Activated naive CD8-positive, alpha-beta T cell treated with anti-CD3 and anti-CD28 coated beads, Interleukin-2, amount 50 U/mL, for 16 hours (primary cell): ENCODE results near the gene ARHGAP42.

ENCODE experiments used
- DNase-seq: peaks from one replicate; pipeline ENCODE4 v3.0.0-alpha.2; 2020; ENCODE audit warnings: low read depth, low spot score

Gene ARHGAP42

GRCh38 chr11:100832829-100833228 is 145.7 kb downstream of the ARHGAP42 start:
- DNase-seq = no peak

DNA sequence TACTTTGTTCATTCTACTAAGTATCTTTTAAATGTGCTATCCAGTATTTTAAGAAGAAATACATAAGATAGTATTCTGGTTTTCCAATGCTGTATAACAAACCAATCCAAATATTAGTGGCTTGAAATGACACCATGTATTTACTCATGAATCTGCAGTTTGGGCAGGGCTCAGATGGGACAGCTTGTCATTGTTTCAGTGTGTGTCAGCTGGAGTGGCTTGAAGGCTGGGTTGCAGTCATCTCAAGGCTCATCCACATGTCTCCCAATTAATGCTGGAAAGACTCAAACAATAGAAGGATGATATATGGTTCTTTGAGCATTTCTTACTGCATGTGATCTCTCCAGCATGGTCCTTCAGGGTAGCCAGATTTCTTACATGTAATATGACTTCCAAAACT is 146.2 kb downstream of the ARHGAP42 start:
- DNase-seq = no peak

- no peak for DNase-seq
These were observed 148.8 kb downstream of the ARHGAP42 start for GRCh38 chr11:100835854-100836253.

- no peak for DNase-seq
These were observed 150.2 kb downstream of the ARHGAP42 start for GRCh38 chr11:100837311-100837710.

DNA sequence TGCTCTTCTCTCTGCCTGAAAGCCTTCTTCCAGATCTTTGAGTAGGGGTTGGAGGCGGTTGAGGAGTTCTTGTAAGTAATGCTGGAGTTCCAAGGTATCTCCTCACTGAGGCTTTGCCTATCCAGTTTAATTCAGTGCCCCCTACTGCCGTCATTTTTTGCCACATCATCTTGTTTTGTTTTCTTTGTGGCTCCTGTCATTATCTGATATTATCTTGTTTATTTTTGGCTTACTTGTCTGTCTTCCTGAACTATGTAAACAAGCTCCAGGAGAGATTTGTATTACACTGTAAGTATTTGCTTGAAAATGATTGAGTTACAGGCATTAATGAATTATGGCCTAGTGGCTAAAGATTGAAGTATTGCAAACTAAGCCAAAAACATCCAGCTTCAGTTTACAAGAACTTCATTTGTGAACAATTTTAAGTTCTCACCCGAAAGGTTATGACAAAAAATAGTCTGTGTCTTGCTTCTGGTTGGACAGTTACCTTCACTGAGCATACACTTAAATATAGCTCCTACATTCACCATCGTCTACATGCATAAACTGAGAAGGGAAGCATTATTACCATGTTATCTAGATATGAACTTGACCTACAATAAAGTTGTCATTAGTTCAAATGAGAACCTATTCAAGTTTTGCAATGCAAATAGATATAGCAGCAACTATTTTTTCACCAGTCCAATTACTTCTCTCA is 154.8 kb downstream of the ARHGAP42 start:
- no peak for DNase-seq

- no peak for DNase-seq
These were observed 160.7 kb downstream of the ARHGAP42 start for GRCh38 chr11:100847696-100848216.

DNA sequence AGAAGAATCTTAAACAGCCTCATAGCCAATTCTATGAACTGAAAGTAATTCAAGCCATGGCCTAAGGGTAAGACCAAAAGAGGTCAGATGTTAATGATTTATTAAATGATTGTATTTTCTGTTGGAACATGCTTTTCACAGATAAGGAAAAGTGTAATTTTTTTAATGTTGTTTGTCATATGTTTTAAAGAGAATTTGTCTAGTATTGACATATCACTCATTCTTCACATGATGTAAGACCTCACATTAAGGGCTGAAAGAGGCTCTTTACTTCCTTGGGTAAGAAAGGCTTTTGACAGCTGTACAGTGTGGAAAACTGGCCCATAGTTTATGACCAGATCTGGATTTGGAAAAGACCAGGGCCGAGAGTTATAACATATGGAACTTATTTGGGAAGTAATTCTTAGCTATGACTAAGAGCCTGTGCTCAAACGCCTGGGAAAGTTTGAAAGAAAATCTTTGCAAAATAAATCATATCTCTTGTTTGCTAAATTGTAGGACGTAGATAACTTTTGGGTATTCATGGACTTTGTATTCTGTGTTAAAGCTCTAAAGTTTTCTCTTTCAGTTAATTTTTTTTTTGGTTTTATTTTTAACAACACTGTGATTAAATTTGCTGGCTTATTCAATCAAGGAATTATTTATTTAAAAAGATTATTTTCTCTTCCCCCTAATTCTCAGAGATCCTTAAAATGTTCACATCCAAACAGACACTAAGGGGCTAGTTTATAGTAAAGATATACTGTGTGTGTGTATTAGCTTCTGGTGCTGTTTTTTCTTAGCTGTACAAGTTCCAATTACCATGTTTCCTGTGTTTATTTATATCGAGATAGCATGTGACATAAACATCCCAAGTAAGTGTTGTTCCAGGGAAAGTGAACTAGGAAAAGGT is 162.2 kb downstream of the ARHGAP42 start:
- DNase-seq = no peak

DNA sequence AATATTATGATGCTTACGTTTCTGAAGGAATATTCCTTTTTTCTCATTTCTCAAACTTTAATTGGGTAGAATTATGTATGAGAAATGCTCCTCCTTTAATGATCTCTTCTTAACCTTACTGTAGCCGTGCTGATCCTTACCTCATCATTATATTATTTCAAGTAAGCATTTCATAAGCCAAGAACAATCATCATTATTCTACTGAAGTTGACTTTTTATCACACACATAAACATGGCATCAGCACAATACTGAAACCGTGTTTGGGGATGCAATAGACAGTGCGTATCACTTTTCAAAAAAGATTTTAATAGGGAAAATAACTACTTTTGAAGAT is 162.8 kb downstream of the ARHGAP42 start:
- DNase-seq = no peak

DNA sequence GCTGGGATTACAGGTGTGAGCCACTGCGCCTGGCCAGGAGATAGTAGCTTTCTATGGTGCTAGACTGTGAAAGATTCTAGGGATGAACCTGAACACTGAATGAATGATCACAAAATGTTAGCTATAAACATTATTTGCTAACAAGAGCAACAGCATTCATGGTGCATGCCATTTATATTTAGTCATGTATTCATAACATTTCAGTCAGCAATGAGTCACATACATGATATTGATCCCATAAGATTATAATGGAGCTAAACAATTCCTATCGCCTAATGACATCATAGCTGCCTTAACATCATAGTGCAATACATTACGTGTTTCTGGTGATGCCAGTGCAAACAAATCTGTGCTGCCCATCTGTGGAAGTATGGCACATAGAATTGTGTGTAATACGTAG is 164.1 kb downstream of the ARHGAP42 start:
- DNase-seq = no peak

DNA sequence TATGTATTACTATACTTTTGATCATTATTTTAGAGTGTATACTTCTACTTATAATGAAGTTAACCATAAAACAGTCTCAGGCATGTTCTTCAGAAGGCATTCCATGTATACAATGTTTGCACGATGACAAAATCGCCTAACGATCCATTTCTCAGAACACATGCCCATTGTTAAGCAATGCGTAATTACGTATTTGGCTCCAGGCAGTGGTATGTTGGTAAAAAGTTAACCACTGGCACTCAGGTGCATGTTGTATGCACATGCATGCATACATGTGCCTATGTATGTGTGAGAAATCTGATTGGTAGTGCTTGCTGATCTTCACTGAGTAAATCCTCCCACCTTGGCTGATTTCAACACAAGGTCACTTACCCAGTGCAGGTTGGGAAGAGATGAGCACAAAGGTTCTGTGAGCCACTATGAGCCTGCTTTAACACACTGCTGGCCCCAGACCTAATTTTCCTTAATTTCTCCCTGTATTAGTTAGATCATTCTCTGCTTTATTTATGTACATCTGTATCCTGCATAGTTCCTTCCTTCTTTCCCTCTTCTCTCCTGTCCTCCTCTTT is 164.6 kb downstream of the ARHGAP42 start:
- DNase-seq = no peak

DNA sequence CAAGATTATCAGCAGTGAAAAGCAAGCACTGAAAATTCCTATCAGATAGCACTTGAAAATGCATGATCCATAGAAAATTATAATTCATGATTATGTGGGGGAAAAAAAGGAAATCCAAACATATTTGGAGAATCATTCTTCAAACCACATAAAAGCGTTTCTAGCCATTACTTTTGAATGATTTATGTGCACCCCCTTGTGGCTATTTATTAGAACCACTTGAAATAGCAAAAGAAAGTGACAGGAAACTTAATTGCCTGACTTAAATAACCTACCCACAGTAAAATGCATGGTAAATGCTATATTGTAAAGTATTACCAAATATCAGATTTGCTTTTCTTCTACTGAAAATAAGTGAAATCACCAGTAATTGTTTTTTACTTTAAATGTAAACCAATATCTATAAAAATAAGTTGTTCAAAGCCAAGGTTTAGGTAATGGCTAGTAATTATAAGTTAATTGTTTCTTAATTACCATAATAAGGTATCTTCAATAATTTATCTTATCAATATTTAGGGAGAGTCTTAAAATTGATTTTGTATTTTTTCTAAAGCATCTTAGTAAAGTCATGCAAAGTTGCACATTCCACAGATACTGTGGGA is 168.5 kb downstream of the ARHGAP42 start:
- DNase-seq = no peak

GRCh38 chr11:100857236-100858005 is 170.3 kb downstream of the ARHGAP42 start:
- DNase-seq = no peak

GRCh38 chr11:100860318-100861155 is 173.4 kb downstream of the ARHGAP42 start:
- no peak for DNase-seq

GRCh38 chr11:100861212-100861611 is 174.1 kb downstream of the ARHGAP42 start:
- DNase-seq = no peak

DNA sequence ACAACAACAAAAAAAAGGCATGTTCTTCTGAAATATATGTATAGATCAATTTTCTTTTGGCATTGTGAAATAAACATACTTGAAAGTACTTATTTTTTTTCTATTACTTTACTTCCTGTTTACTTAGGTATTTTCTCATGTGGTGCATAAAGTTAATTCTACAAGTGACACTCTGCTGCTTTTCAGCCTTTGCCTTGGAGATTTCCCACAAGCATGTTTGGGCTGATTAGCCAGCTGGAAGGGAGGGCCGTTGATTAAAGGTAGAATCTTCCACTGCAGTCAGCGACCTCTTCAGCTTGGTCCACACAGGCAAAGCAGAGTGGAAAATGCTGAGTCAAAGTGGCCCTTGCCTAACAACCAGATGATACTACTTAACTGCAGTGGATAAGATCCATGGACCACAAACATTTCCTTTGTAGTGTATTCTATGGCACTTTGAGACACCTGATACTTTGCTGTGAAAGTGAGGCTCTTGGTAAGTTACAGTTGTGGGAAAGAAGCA is 176.0 kb downstream of the ARHGAP42 start:
- no peak for DNase-seq

DNA sequence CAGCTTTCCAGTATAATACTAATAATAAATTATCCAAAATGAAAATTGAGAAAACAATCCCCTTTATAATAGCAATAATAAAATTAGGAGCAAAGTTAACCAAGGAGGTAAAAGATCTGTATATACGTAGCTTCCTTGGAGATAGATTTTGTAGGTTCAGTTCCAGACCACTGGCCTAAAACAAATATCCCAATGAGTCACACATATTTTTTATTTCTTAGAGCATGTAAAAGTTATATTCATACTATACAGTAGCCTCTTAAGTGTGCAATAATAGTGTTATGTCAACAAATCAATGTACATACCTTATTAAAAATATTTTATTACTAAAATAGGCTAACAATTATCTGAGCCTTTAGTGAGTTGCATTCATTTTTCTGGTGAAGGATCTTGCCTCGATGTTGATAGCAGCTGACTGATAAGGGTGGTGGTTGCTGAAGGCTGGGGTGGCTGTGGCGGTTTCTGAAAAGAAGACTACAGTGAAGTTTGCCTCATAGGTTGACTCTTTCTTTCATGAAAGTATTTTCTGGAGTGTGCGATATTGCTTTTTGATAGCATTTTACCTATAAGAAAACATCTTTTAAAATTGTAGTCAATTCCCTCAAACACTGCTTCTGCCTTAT is 178.5 kb downstream of the ARHGAP42 start:
- DNase-seq = no peak

DNA sequence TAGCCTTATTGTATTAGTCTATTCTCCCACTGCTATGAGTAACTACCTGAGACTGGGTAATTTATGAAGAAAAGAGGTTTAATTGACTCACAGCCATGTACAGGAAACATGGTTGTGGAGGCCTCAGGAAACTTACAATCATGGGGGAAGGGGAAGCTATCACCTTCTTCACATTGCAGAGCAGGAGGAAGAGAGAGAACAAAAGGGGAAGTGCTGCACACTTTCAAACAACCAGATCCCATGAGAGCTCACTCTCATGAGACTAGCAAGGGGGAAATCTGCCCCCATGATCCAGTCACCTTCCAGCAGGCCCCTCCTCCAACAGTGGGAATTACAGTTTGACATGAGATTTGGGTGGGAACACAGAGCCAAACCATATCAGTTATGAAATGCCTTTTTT is 179.4 kb downstream of the ARHGAP42 start:
- no peak for DNase-seq

- no peak for DNase-seq
These were observed 180.5 kb downstream of the ARHGAP42 start for GRCh38 chr11:100867606-100868005.

DNA sequence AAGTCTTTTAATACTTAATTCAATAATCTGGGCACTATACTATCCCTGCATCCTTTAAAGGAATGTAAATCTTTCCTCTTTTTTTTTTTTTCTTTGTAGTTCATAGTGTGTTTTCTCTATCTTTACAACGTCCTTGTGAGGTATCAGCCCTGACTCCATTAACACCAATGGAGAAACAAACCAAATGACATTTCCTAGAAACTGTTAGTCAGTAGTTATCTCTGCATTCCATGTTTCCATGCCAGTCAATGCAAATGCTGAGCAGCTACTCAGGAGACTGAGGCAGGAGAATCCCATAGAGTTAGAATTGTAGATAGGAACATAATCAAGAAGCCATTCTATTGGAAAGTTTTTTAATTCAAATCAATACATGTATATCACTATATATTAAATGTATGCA is 182.2 kb downstream of the ARHGAP42 start:
- no peak for DNase-seq

DNA sequence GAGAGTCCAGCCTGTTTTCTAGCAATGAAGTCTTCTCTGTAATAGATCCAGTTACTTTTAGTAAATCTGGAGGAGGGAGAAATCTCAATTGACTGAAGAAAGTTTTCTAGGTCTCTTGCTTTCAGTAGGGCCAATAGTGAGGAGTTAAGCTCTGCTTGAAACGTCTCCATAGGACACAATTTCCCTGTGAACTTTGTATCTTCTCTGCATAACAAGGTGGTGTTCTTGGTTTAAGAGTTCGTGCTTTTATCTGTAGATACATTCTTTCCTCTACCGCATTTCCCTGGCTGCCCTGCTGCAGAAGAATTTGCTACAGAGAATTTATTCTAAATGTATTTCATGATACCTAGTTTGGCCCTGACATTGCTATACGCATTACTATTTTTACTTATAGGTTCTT is 183.1 kb downstream of the ARHGAP42 start:
- no peak for DNase-seq
